ENCODE data around the gene PTPRJ. TPM values are rescaled to one million over a fixed set of nuclear protein-coding genes. Genes with fewer than 3 reads are reported as not detected.

PTPRJ gene
- polyA plus RNA-seq, 1 donor (not counting 4 experiments of a cell fraction or from before 2014, with no cell fraction given), result 0.84 TPM

- Histone ChIP-seq H3K36me3 (ENCODE audit: control insufficient read depth in 2 of 2, extremely low read depth in 1 of 2, insufficient read depth in 2 of 2, low read length in 2 of 2) (no peaks in the 10 kb centered on the region), H2AFZ (ENCODE audit: control insufficient read depth, low read length) (no peak overlapping the region), H3K4me3 (ENCODE audit: control insufficient read depth in 2 of 3, extremely low read depth in 1 of 3, insufficient read depth in 2 of 3, low read depth in 1 of 3, low read length in 3 of 3) (no peak overlapping the region), H3K9me3 (ENCODE audit: control insufficient read depth, low read depth, low read length) (no peaks in the 10 kb centered on the region), H3K4me1 (ENCODE audit: control insufficient read depth, extremely low read depth, insufficient read depth, low read length) (no peaks in the 10 kb centered on the region), H3K9ac (ENCODE audit: control insufficient read depth, extremely low read depth, insufficient read depth, low read length) (no peak overlapping the region), H3K9me1 (ENCODE audit: control insufficient read depth, extremely low read depth, insufficient read depth, low read length) (no peaks in the 10 kb centered on the region), H3K4me2 (ENCODE audit: control insufficient read depth, extremely low read depth, insufficient read depth, low read depth, low read length) (no peak overlapping the region), H4K20me1 (ENCODE audit: control insufficient read depth, extremely low read depth, insufficient read depth, low read length) (no peaks in the 10 kb centered on the region), H3K27ac (ENCODE audit: control insufficient read depth, insufficient read depth, low read length) (no peak overlapping the region), H3K79me2 (ENCODE audit: control insufficient read depth, insufficient read depth, low read length) (no peaks in the 10 kb centered on the region), H3K27me3 (ENCODE audit: control insufficient read depth, extremely low read depth, insufficient read depth, low read length) (no peaks in the 10 kb centered on the region)
- FAIRE-seq (no peak), DNase-seq (ENCODE audit: low read depth, low spot score) (no peak)
- TF ChIP-seq EZH2 (IDR thresholded peaks at IDR 0.05; ENCODE audit: low read length), result no peak
- no peak for TF ChIP-seq CTCF (optimal IDR thresholded peaks at IDR 0.05 in 1 of 3, IDR thresholded peaks at IDR 0.05 in 1 of 3, conservative IDR thresholded peaks at IDR 0.05 in 1 of 3; ENCODE audit: extremely low read depth in 1 of 3, insufficient read depth in 2 of 3, low read length in 3 of 3)
- dilution Hi-C loops (cut with MboI; ENCODE audit: extremely low pct_ligation_motif_present, low sequenced_read_pairs), result no loop called here
Observed at GRCh38 chr11:48025293-48025983, 45.1 kb downstream of the PTPRJ start.

GRCh38 chr11:48025984-48026340, 45.6 kb downstream of the PTPRJ start:
- Histone ChIP-seq H3K9me3 (ENCODE audit: control insufficient read depth, low read depth, low read length) (no peaks in the 10 kb centered on the region), H3K4me2 (ENCODE audit: control insufficient read depth, extremely low read depth, insufficient read depth, low read depth, low read length) (no peak overlapping the region), H2AFZ (ENCODE audit: control insufficient read depth, low read length) (no peak overlapping the region), H3K36me3 (ENCODE audit: control insufficient read depth in 2 of 2, extremely low read depth in 1 of 2, insufficient read depth in 2 of 2, low read length in 2 of 2) (no peaks in the 10 kb centered on the region), H3K27me3 (ENCODE audit: control insufficient read depth, extremely low read depth, insufficient read depth, low read length) (no peaks in the 10 kb centered on the region), H3K9ac (ENCODE audit: control insufficient read depth, extremely low read depth, insufficient read depth, low read length) (no peak overlapping the region), H4K20me1 (ENCODE audit: control insufficient read depth, extremely low read depth, insufficient read depth, low read length) (no peaks in the 10 kb centered on the region), H3K79me2 (ENCODE audit: control insufficient read depth, insufficient read depth, low read length) (no peaks in the 10 kb centered on the region), H3K4me3 (ENCODE audit: control insufficient read depth in 2 of 3, extremely low read depth in 1 of 3, insufficient read depth in 2 of 3, low read depth in 1 of 3, low read length in 3 of 3) (no peak overlapping the region), H3K27ac (ENCODE audit: control insufficient read depth, insufficient read depth, low read length) (no peak overlapping the region), H3K4me1 (ENCODE audit: control insufficient read depth, extremely low read depth, insufficient read depth, low read length) (no peaks in the 10 kb centered on the region), H3K9me1 (ENCODE audit: control insufficient read depth, extremely low read depth, insufficient read depth, low read length) (no peaks in the 10 kb centered on the region)
- FAIRE-seq, result no peak
- dilution Hi-C loops (cut with MboI; ENCODE audit: extremely low pct_ligation_motif_present, low sequenced_read_pairs), result no loop called here
- TF ChIP-seq CTCF (optimal IDR thresholded peaks at IDR 0.05 in 1 of 3, IDR thresholded peaks at IDR 0.05 in 1 of 3, conservative IDR thresholded peaks at IDR 0.05 in 1 of 3; ENCODE audit: extremely low read depth in 1 of 3, insufficient read depth in 2 of 3, low read length in 3 of 3) (no peak), EZH2 (IDR thresholded peaks at IDR 0.05; ENCODE audit: low read length) (no peak)
- no peak for DNase-seq (ENCODE audit: low read depth, low spot score)
